WTC11 (cell line): ENCODE measurements around the gene IRAK2. TPM values are rescaled to one million over a fixed set of nuclear protein-coding genes. Genes with fewer than 3 reads are reported as not detected.
A peak's percentile ranks its signal among the peaks of the same experiment; 100 is the strongest.

ENCODE experiments used
- ATAC-seq: fragments of 200-7000 bp; cut with Tn5 transposase; 2 replicates; pipeline ENCODE4 v1.10.0; 2021; ENCODE audit warnings: mild to moderate bottlenecking, moderate library complexity
- CTCF ChIA-PET: fragments of 300-600 bp; sonication (Branson Sonifier 250); formaldehyde crosslinking; loops from one replicate; lab custom pipeline; 2021; ENCODE audit warnings: antibody characterized with exemption; lab: Charles Lee
- POLR2A ChIA-PET: fragments of 350-600 bp; sonication (Branson Sonifier 250); formaldehyde crosslinking; loops from one replicate; lab custom pipeline; 2021; ENCODE audit warnings: antibody characterized with exemption; lab: Charles Lee
- DNase-seq: peaks from one replicate; pipeline ENCODE4 v3.0.0; 2021; ENCODE audit warnings: low spot score
- H3K27ac Mint-ChIP-seq: 2 replicates; pipeline ENCODE4 v1.8.0; 2021; ENCODE audit warnings: mixed read lengths
- H3K27me3 Mint-ChIP-seq: 2 replicates; pipeline ENCODE4 v1.8.0; 2021; ENCODE audit warnings: low read depth, mild to moderate bottlenecking, moderate library complexity, mixed read lengths
- H3K36me3 Mint-ChIP-seq: 2 replicates; pipeline ENCODE4 v1.8.0; 2021; ENCODE audit warnings: mixed read lengths
- H3K4me1 Mint-ChIP-seq: 2 replicates; pipeline ENCODE4 v1.8.0; 2022; ENCODE audit warnings: mixed read lengths
- H3K4me3 Mint-ChIP-seq: 2 replicates; pipeline ENCODE4 v1.8.0; 2021; ENCODE audit warnings: mild to moderate bottlenecking, moderate library complexity, mixed read lengths
- H3K9me3 Mint-ChIP-seq: 2 replicates; pipeline ENCODE4 v1.8.0; 2021; ENCODE audit warnings: mixed read lengths
- CREB1 ChIP-seq: sonication (generic); formaldehyde crosslinking; IDR thresholded peaks from 2 replicates; pipeline ENCODE4 v1.8.0; 2023; ENCODE audit warnings: mild to moderate bottlenecking, missing genetic modification reagents
- ELF4 ChIP-seq: sonication (generic); formaldehyde crosslinking; IDR thresholded peaks from 2 replicates; pipeline ENCODE4 v1.8.1; 2022; ENCODE audit warnings: low read depth, mild to moderate bottlenecking, moderate library complexity, missing genetic modification reagents
- EMX1 ChIP-seq: fragments of 250-450 bp; sonication (Bioruptor Pico); IDR thresholded peaks from 2 replicates; pipeline ENCODE4 v1.8.0; 2021; ENCODE audit warnings: mild to moderate bottlenecking
- FOXJ3 ChIP-seq: sonication (generic); formaldehyde crosslinking; IDR thresholded peaks from 2 replicates; pipeline ENCODE4 v1.9.0; 2021; ENCODE audit warnings: missing genetic modification reagents, mild to moderate bottlenecking, borderline replicate concordance
- JAZF1 ChIP-seq: fragments of 250-450 bp; sonication (Bioruptor Pico); IDR thresholded peaks from 2 replicates; pipeline ENCODE4 v1.9.0; 2021; ENCODE audit warnings: moderate library complexity, mild to moderate bottlenecking, inconsistent platforms
- NR1H2 ChIP-seq: sonication (generic); formaldehyde crosslinking; IDR thresholded peaks from 2 replicates; pipeline ENCODE4 v1.9.0; 2021; ENCODE audit warnings: mild to moderate bottlenecking, moderate library complexity, missing genetic modification reagents
- RORB ChIP-seq: fragments of 250-450 bp; sonication (Bioruptor Pico); IDR thresholded peaks from 2 replicates; pipeline ENCODE4 v1.9.0; 2021; ENCODE audit warnings: mild to moderate bottlenecking
- TEAD1 ChIP-seq: sonication (generic); formaldehyde crosslinking; IDR thresholded peaks from 2 replicates; pipeline ENCODE4 v1.8.0; 2022; ENCODE audit warnings: mild to moderate bottlenecking, missing genetic modification reagents
- TEAD4 ChIP-seq: sonication (generic); formaldehyde crosslinking; IDR thresholded peaks from 2 replicates; pipeline ENCODE4 v1.8.0; 2022; ENCODE audit warnings: mild to moderate bottlenecking, missing genetic modification reagents
- ZNF121 ChIP-seq: sonication (generic); formaldehyde crosslinking; IDR thresholded peaks from 2 replicates; pipeline ENCODE4 v1.8.0; 2023; ENCODE audit warnings: missing genetic modification reagents
- ZNF138 ChIP-seq: sonication (generic); formaldehyde crosslinking; conservative IDR thresholded peaks from 2 replicates; pipeline ENCODE4 v1.8.1; 2022; ENCODE audit warnings: mild to moderate bottlenecking, moderate library complexity, missing genetic modification reagents
- ZNF219 ChIP-seq: sonication (generic); formaldehyde crosslinking; IDR thresholded peaks from 2 replicates; pipeline ENCODE4 v1.8.0; 2023; ENCODE audit warnings: missing genetic modification reagents, mild to moderate bottlenecking, borderline replicate concordance
- ZNF232 ChIP-seq: sonication (generic); formaldehyde crosslinking; IDR thresholded peaks from 2 replicates; pipeline ENCODE4 v1.8.0; 2022; ENCODE audit warnings: mild to moderate bottlenecking, missing genetic modification reagents
- ZNF263 ChIP-seq: sonication (generic); formaldehyde crosslinking; IDR thresholded peaks from 2 replicates; pipeline ENCODE4 v1.8.1; 2022; ENCODE audit warnings: low read depth, mild to moderate bottlenecking, moderate library complexity, missing genetic modification reagents
- ZNF317 ChIP-seq: sonication (generic); formaldehyde crosslinking; IDR thresholded peaks from 2 replicates; pipeline ENCODE4 v1.8.1; 2023; ENCODE audit warnings: low read depth, mild to moderate bottlenecking, moderate library complexity, missing genetic modification reagents, borderline replicate concordance
- ZNF423 ChIP-seq: fragments of 250-450 bp; sonication (Bioruptor Pico); IDR thresholded peaks from 2 replicates; pipeline ENCODE4 v2.1.2; 2022; ENCODE audit warnings: mild to moderate bottlenecking, moderate library complexity
- ZNF425 ChIP-seq: fragments of 250-450 bp; sonication (Bioruptor Pico); conservative IDR thresholded peaks from 2 replicates; pipeline ENCODE4 v1.9.0; 2021; ENCODE audit warnings: mild to moderate bottlenecking
- total RNA-seq: library from RNA; stranded (reverse); gene quantifications from 3 replicates; pipeline ENCODE4 v1.2.3, GENCODE V29; 2021
- TF ChIP-seq, protein P1 (sequence below): sonication (generic); formaldehyde crosslinking; IDR thresholded peaks from 2 replicates; pipeline ENCODE4 v1.8.1; 2023; ENCODE audit warnings: mild to moderate bottlenecking, missing genetic modification reagents
- TF ChIP-seq, protein P2 (sequence below): fragments of 250-450 bp; sonication (Bioruptor Pico); IDR thresholded peaks from 2 replicates; pipeline ENCODE4 v1.9.0; 2021; ENCODE audit warnings: moderate library complexity, mild to moderate bottlenecking, inconsistent platforms, borderline replicate concordance
- TF ChIP-seq, protein P3 (sequence below): fragments of 250-450 bp; sonication (Bioruptor Pico); IDR thresholded peaks from 2 replicates; pipeline ENCODE4 v1.9.0; 2021; ENCODE audit warnings: mild to moderate bottlenecking

IRAK2 gene
- total RNA-seq, 1 experiment from 2014 or later = 1.4 TPM

- CTCF ChIA-PET = interaction anchor here (0.7 kb wide), 1 partner anchor 81 kb away, joined by 3 read pairs; no protein-coding TSS in a partner anchor
- no peak overlapping the region for H3K27ac Mint-ChIP-seq
- H3K27me3 Mint-ChIP-seq = peaks cover 10% of the 10 kb centered on the region
- TF ChIP-seq, protein P1, sequence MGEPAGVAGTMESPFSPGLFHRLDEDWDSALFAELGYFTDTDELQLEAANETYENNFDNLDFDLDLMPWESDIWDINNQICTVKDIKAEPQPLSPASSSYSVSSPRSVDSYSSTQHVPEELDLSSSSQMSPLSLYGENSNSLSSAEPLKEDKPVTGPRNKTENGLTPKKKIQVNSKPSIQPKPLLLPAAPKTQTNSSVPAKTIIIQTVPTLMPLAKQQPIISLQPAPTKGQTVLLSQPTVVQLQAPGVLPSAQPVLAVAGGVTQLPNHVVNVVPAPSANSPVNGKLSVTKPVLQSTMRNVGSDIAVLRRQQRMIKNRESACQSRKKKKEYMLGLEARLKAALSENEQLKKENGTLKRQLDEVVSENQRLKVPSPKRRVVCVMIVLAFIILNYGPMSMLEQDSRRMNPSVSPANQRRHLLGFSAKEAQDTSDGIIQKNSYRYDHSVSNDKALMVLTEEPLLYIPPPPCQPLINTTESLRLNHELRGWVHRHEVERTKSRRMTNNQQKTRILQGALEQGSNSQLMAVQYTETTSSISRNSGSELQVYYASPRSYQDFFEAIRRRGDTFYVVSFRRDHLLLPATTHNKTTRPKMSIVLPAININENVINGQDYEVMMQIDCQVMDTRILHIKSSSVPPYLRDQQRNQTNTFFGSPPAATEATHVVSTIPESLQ (CRISPR knock-in tag) = no peak
- TF ChIP-seq TEAD1 (CRISPR knock-in tag) (no peak), ZNF425 (CRISPR knock-in tag) (no peak), ZNF232 (CRISPR knock-in tag) (no peak), TEAD4 (CRISPR knock-in tag) (no peak), ZNF138 (CRISPR knock-in tag) (no peak), NR1H2 (no peak), EMX1 (CRISPR knock-in tag) (no peak)
- TF ChIP-seq, all 79 proteins: peak for 0
- POLR2A ChIA-PET = no interaction called here
- DNase-seq (no peak), ATAC-seq (no peak)
- H3K9me3 Mint-ChIP-seq = peaks cover 35% of the 10 kb centered on the region
- H3K4me3 Mint-ChIP-seq = no peak overlapping the region
- peaks cover 21% of the 10 kb centered on the region for H3K36me3 Mint-ChIP-seq
- H3K4me1 Mint-ChIP-seq = peaks cover 14% of the 10 kb centered on the region
Measured at GRCh38 chr3:10240799-10241198, 76.1 kb downstream of the IRAK2 start.

DNA sequence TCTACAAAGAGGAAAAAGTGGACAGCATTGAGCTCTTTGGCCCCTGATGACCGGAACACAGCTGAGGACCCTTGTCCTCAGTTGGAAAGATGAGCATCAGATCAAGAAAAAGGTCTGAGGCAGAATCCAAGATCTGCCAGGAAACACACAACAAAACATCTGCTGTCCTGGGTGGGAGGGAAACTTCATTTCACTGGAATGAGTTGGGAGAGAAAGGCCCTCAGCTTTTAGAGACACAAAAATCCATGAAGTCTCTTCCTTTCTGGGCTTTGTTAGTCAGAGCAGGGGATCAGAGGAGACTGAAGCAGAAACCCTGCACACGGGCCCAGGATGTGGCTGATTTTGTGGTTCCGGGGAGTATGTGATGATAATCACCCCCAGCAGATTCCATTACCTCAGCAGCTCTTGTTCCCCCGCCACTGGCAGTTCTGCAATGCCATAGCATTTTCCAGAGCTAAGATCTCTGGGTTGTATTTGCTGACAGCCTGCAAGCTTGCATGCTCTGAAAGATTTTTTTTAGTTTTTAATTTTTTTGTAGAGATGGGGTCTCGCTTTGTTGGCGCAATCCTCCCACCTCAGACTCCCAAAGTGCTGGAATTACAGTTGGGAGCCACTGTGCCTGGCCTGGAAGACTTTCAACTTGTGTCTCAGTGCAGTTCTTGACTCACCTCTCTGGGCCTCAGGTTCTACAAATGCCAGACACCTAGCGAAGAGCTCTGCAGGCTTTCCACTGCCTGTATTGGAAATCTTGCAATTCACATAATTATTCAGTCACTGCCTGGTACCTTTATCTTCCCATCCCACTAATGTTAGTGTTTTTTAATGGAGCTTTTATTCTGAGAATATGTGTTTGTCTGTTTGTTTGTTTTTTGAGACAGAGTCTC is 77.7 kb downstream of the IRAK2 start:
- peaks cover 22% of the 10 kb centered on the region for H3K36me3 Mint-ChIP-seq
- no peak for DNase-seq
- H3K4me1 Mint-ChIP-seq = peaks cover 14% of the 10 kb centered on the region
- ChIA-PET POLR2A (interaction anchor here (0.7 kb wide), 1 partner anchor 16 kb away, joined by 3 read pairs; no protein-coding TSS in a partner anchor), CTCF (no interaction called here)
- H3K4me3 Mint-ChIP-seq = no peak overlapping the region
- peaks cover 23% of the 10 kb centered on the region for H3K27me3 Mint-ChIP-seq
- TF ChIP-seq ZNF423 (no peak), NR1H2 (no peak), ZNF219 (CRISPR knock-in tag) (no peak)
- TF ChIP-seq, protein P2, sequence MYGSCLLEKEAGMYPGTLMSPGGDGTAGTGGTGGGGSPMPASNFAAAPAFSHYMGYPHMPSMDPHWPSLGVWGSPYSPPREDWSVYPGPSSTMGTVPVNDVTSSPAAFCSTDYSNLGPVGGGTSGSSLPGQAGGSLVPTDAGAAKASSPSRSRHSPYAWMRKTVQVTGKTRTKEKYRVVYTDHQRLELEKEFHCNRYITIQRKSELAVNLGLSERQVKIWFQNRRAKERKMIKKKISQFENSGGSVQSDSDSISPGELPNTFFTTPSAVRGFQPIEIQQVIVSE (CRISPR knock-in tag) = no peak
- H3K9me3 Mint-ChIP-seq = peaks cover 31% of the 10 kb centered on the region
- no peak for ATAC-seq
- H3K27ac Mint-ChIP-seq = peak overlapping the region; percentile 77; the same call in 1 of the 2 replicates

DNA sequence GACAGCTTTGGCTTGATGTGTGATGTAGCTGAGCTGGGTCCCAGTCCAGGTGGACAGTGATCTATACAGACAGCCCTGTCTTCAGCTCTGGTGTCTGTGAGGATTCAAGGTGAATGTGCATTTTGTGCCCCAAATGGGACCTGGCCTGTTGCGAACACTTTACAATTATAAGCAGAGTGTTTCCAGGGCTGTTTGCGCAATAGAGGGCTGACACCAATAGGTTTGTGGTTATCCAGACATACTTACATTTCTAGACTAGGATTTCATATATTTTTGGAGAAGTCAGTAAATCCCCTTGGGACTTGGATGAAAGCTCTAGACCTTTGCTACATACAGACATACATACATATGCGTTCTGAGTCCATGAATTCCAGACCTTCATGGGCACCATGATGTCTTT is 79.3 kb downstream of the IRAK2 start:
- ChIA-PET POLR2A (no interaction called here), CTCF (no interaction called here)
- ATAC-seq (no peak), DNase-seq (no peak)
- Mint-ChIP-seq H3K4me1 (peaks cover 9% of the 10 kb centered on the region), H3K27ac (no peak overlapping the region), H3K4me3 (no peak overlapping the region), H3K27me3 (peaks cover 30% of the 10 kb centered on the region), H3K36me3 (peaks cover 27% of the 10 kb centered on the region), H3K9me3 (peaks cover 32% of the 10 kb centered on the region)
- TF ChIP-seq JAZF1 (no peak), ELF4 (CRISPR knock-in tag) (no peak), ZNF263 (CRISPR knock-in tag) (no peak), FOXJ3 (CRISPR knock-in tag) (no peak), RORB (CRISPR knock-in tag) (no peak), ZNF317 (CRISPR knock-in tag) (no peak), ZNF121 (CRISPR knock-in tag) (no peak), CREB1 (CRISPR knock-in tag) (no peak)
- TF ChIP-seq, protein P3, sequence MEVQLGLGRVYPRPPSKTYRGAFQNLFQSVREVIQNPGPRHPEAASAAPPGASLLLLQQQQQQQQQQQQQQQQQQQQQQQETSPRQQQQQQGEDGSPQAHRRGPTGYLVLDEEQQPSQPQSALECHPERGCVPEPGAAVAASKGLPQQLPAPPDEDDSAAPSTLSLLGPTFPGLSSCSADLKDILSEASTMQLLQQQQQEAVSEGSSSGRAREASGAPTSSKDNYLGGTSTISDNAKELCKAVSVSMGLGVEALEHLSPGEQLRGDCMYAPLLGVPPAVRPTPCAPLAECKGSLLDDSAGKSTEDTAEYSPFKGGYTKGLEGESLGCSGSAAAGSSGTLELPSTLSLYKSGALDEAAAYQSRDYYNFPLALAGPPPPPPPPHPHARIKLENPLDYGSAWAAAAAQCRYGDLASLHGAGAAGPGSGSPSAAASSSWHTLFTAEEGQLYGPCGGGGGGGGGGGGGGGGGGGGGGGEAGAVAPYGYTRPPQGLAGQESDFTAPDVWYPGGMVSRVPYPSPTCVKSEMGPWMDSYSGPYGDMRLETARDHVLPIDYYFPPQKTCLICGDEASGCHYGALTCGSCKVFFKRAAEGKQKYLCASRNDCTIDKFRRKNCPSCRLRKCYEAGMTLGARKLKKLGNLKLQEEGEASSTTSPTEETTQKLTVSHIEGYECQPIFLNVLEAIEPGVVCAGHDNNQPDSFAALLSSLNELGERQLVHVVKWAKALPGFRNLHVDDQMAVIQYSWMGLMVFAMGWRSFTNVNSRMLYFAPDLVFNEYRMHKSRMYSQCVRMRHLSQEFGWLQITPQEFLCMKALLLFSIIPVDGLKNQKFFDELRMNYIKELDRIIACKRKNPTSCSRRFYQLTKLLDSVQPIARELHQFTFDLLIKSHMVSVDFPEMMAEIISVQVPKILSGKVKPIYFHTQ (CRISPR knock-in tag) = no peak
